GM20000 (cell line): ENCODE results near the gene SF3A2.
A peak's percentile ranks its signal among the peaks of the same experiment; 100 is the strongest.

ENCODE experiments used
- DNase-seq: peaks from one replicate; pipeline ENCODE4 v3.0.0; 2012; ENCODE audit warnings: low spot score
- CTCF ChIP-seq: IDR thresholded peaks from 2 replicates; pipeline ENCODE4 v1.5.1; 2012; ENCODE audit warnings: mild to moderate bottlenecking, control low read depth; ENCODE audit errors: extremely low read depth, missing control alignments

The SF3A2 gene

GRCh38 chr19:2283835-2284507 lies 47.3 kb downstream of the SF3A2 start:
- DNase-seq: no peak
- TF ChIP-seq CTCF: no peak

GRCh38 chr19:2286402-2287140 lies 49.9 kb downstream of the SF3A2 start:
- DNase-seq: no peak

GRCh38 chr19:2287585-2288337 lies 51.1 kb downstream of the SF3A2 start:
- DNase-seq: no peak
- TF ChIP-seq CTCF: no peak

More at GRCh38 chr19:2286402-2287140, 49.9 kb downstream of the SF3A2 start:
- TF ChIP-seq CTCF: no peak

- DNase-seq: no peak
- TF ChIP-seq CTCF: no peak
Observed at GRCh38 chr19:2288338-2288817, 51.8 kb downstream of the SF3A2 start.

- DNase-seq: no peak
- TF ChIP-seq CTCF: no peak
Observed at GRCh38 chr19:2288818-2289713, 52.4 kb downstream of the SF3A2 start.

- peak; percentile 92 for DNase-seq
- no peak for TF ChIP-seq CTCF
Observed at GRCh38 chr19:2289714-2290435, 53.3 kb downstream of the SF3A2 start.
